D721Med (cell line): ENCODE data around the gene DAB2IP.

Experiments used
- DNase-seq: peaks from one replicate; pipeline ENCODE4 v3.0.0; 2011; ENCODE audit warnings: low spot score; ENCODE audit not compliant: insufficient read length
- FAIRE-seq: peaks from 2 replicates; lab custom pipeline; 2011; peaks lifted over from hg19 to GRCh38; lab: Jason Lieb, UNC
- CTCF ChIP-seq: IDR thresholded peaks from 2 replicates; pipeline ENCODE4 v1.5.1; 2012; ENCODE audit warnings: mild to moderate bottlenecking, control low read depth; ENCODE audit not compliant: insufficient read depth; ENCODE audit errors: missing control alignments

DAB2IP gene

GRCh38 chr9:121725008-121725775, 73.8 kb downstream of the DAB2IP start:
- FAIRE-seq = no peak

GRCh38 chr9:121727295-121728020, 76.0 kb downstream of the DAB2IP start:
- DNase-seq = no peak
- FAIRE-seq = no peak
- TF ChIP-seq CTCF = no peak

More at GRCh38 chr9:121725008-121725775, 73.8 kb downstream of the DAB2IP start:
- DNase-seq = no peak
- no peak for TF ChIP-seq CTCF

- no peak for TF ChIP-seq CTCF
- no peak for DNase-seq
- no peak for FAIRE-seq
These were observed 77.5 kb downstream of the DAB2IP start for GRCh38 chr9:121728916-121729315.

GRCh38 chr9:121729769-121730562, 78.5 kb downstream of the DAB2IP start:
- FAIRE-seq = no peak
- no peak for TF ChIP-seq CTCF
- DNase-seq = no peak

- no peak for DNase-seq
- no peak for TF ChIP-seq CTCF
- no peak for FAIRE-seq
These were observed 79.7 kb downstream of the DAB2IP start for GRCh38 chr9:121731090-121731489.

- TF ChIP-seq CTCF = no peak
- FAIRE-seq = no peak
- no peak for DNase-seq
These were observed 80.5 kb downstream of the DAB2IP start for GRCh38 chr9:121731919-121732318.
